Muscle of arm (tissue), 14 donors: ENCODE measurements around the gene NOL6. TPM values are rescaled to one million over a fixed set of nuclear protein-coding genes. Genes with fewer than 3 reads are reported as not detected.
"Not testable (repeated sequence)": the region's sequence is repeated elsewhere in the genome, so short reads cannot be mapped to it uniquely, and the experiment has no call there.

Source experiments
- DNase-seq: peaks from one replicate; pipeline ENCODE4 v3.0.0-alpha.2; 2013
- long read RNA-seq, 11 donors: transcript quantifications; one replicate each; lab custom pipeline, GENCODE V29; 2026
- polyA plus RNA-seq, 12 donors: library from polyadenylated mRNA; unstranded; fragments of 120-200 nt; gene quantifications; one replicate each; pipeline ENCODE4 v1.2.1, GENCODE V29; 2013; ENCODE audit not compliant: insufficient read length in 12 of 12

Gene NOL6, protein sequence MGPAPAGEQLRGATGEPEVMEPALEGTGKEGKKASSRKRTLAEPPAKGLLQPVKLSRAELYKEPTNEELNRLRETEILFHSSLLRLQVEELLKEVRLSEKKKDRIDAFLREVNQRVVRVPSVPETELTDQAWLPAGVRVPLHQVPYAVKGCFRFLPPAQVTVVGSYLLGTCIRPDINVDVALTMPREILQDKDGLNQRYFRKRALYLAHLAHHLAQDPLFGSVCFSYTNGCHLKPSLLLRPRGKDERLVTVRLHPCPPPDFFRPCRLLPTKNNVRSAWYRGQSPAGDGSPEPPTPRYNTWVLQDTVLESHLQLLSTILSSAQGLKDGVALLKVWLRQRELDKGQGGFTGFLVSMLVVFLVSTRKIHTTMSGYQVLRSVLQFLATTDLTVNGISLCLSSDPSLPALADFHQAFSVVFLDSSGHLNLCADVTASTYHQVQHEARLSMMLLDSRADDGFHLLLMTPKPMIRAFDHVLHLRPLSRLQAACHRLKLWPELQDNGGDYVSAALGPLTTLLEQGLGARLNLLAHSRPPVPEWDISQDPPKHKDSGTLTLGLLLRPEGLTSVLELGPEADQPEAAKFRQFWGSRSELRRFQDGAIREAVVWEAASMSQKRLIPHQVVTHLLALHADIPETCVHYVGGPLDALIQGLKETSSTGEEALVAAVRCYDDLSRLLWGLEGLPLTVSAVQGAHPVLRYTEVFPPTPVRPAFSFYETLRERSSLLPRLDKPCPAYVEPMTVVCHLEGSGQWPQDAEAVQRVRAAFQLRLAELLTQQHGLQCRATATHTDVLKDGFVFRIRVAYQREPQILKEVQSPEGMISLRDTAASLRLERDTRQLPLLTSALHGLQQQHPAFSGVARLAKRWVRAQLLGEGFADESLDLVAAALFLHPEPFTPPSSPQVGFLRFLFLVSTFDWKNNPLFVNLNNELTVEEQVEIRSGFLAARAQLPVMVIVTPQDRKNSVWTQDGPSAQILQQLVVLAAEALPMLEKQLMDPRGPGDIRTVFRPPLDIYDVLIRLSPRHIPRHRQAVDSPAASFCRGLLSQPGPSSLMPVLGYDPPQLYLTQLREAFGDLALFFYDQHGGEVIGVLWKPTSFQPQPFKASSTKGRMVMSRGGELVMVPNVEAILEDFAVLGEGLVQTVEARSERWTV
- polyA plus RNA-seq = 10 to 100 TPM in 11 of 12 donors, not detected in 1; 18.4 to 26.6 (median 24.3) TPM
- long read RNA-seq, donor 1 = 0 reads
- long read RNA-seq, donor 2, partial matches to known transcripts = 13 of 14 reads
- long read RNA-seq, donor 2, other reads (novel, unspliced or antisense) = 0 of 14 reads
- long read RNA-seq, donor 3 = 0 reads
- long read RNA-seq, donor 4 = 0 reads
- long read RNA-seq, donor 5 = 0 reads
- long read RNA-seq, donor 6 = 0 reads
- long read RNA-seq, donor 7 = 0 reads
- long read RNA-seq, donor 8 = 0 reads
- long read RNA-seq, donor 9 = 0 reads
- long read RNA-seq, donor 10, partial matches to known transcripts = 0 of 2 reads
- long read RNA-seq, donor 10, other reads (novel, unspliced or antisense) = 0 of 2 reads
- long read RNA-seq, donor 11, partial matches to known transcripts = 8 of 8 reads
- long read RNA-seq, donor 11, other reads (novel, unspliced or antisense) = 0 of 8 reads

DNA sequence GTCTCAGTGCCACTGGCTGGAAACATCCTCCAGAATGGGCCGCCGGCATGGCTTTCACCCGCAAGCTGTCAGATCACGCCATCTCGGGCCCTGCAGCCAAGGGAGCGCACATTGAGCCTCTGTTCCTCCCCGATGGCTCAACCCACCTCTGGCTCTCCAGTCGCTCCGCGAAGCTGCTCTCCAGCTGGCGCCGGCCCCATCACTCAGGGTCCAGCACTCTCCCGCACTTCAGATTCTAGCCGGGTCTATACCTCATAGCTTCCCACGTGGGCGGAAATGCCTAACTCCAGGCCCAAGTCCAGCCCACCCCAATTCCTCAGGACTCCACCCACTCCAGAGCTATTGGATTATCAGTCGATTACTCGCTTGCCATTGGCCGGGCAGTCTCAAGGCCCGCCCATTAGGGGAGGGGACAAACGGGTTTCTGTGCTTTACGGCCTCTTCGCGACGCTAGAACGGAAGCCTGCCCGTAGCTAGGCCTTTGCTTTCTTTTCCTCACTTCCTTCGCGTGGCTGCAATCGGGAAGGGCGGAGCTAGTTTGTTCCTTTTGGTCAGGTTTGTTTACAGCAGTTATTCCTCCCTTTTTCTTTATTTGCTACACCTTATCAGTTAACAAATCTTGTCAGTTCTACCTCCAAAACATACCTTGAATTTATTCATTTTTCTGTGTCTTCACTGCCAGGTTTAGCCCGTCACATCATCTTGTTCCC, at the start of gene NOL6:
Gene NOL6 (minus strand): TSS at position 282 of the 710 bp plus-strand sequence. CDS start 82 bp downstream, at position 200.
- peak; percentile 99 for DNase-seq

DNA sequence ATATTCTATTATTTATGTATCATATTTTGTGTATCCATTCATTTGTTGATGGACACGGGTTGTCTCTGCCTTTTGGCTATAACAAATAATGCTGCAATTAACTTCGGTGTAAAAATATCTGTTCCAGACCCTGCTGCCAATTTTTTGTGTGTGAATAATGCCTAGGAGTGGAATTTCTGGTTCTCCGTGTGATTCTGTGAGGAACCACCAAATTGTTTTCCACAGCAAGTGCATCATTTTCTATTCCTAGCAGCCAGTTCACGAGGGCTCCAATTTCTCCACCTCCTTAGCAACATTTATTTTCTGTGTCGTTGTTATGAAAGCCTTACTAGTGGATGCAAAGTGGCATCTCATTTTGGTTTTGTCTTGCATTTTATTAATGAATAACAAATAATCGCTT, 48.1 kb upstream of the NOL6 start:
- DNase-seq = not testable (repeated sequence)

DNA sequence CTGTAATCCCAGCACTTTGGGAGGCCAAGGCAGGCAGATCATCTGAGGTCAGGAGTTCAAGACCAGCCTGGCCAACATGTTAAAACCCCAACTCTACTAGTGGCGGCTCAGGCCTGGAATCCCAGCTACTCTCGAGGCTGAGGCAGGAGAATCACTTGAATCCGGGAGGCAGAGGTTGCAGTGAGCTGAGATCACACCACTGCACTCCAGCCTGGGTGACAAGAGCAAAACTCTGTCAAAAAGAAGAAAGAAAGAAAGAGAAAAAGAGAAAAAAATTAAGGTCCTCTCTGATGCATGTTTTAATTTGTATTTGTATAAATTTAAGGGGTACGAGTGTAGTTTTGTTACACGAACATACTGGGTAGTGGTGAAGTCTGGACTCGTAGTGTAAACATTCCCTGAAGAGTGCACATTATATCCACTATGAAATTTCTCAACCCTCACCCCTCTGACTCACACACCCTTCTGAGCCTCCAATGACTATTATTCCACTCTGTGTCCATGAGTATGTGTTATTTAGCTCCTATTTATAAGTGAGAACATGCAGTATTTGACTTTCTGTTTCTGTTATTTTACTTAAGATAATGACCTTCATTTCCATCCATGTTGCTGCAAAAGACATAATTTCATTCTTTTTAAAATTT, 44.3 kb upstream of the NOL6 start:
- DNase-seq = not testable (repeated sequence)

DNA sequence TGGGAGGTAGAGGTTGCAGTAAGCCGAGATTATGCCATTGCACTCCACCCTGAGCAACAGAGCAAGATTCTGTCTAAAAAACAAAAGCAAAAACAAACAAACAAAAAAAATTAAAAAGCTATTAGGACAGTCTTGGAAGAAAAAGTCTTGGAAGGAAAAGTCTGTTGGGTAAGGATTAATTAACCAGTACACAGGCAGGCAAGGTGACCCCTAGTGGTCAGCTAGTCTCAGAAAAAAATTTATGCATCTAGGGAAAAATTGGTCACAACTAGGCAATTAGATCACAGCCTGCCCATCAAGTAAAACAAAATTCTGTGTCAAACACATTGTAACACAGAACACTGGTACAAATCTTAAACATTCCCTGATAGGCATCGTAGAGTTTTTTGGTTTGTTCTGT, 43.6 kb upstream of the NOL6 start:
- no peak for DNase-seq

DNA sequence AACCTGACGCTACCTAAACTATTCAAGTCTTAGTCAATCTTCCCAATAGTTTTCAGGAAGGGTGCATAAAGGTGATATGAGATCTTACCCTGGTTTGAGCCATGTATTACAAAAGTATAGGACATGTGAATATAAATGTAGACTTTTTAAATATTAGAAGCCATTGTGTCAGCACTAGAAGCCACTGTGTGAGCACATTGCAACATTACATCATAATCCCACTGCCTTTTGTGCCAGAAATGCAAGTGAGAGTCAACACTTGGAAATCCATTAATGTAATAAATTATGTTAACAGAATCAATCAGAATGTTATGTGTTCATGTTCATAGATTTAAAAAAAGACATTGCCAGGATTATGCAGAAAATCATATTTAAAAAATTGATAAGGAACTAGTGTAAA, 42.7 kb upstream of the NOL6 start:
- DNase-seq = not testable (repeated sequence)

DNA sequence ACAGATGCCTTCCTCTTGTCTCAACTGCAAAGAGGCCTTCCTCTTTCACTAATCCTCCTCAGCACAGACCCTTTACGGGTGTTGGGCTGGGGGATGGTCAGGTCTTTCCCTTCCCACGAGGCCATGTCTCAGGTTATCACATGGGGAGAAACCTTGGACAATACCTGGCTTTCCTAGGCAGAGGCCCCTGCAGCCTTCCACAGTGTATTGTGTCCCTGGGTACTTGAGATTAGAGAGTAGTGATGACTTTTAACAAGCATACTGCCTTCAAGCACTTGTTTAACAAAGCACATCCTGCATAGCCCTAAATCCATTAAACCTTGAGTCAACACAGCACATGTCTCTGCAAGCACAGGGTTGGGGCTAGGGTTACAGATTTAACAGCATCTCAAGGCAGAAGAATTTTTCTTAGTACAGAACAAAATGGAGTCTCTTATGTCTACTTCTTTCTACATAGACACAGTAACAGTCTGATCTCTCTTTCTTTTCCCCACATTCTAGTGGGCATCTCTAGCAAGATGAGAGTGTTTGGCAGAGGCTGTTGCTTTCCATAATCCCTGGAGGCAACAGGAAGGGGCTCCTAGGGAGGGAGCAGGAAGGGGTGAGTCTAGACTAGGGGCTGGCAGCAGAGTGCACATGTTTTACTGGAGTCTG, 41.7 kb upstream of the NOL6 start:
- DNase-seq = not testable (repeated sequence)

DNA sequence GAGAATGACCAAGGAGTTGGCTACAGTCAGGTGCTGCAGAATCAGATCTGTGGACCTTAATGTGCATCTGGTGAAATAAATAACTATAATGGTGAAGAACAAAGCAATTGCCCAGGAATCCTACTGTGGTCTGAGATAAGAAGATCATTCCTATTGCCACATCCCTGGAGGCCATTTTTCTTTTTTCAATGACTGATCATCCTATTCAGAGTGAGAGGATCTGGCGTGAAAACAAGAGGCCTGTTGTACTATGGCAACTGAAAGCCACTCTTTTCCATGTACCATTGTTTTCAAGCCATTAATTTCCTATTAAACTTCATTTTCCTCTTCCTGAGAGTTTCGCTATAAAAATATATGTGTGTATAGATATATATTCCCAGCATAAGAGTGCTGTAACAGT, 38.8 kb upstream of the NOL6 start:
- not testable (repeated sequence) for DNase-seq

DNA sequence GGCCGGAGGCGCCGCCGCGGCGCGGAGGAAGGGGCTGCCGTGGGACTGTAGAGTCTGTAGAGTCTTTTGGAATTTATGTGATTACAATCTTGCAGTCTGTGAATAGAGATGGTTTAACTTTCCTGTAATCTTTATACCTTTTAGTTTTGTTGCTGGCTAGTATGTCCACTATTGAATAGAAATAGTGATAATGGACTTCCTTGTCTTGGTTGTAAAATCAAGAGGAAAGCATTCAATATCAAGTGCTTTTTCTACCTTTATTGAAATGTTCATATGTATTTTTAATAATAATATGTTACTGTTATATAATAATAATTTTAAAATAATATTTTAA, 37.4 kb upstream of the NOL6 start:
- DNase-seq = not testable (repeated sequence)

DNA sequence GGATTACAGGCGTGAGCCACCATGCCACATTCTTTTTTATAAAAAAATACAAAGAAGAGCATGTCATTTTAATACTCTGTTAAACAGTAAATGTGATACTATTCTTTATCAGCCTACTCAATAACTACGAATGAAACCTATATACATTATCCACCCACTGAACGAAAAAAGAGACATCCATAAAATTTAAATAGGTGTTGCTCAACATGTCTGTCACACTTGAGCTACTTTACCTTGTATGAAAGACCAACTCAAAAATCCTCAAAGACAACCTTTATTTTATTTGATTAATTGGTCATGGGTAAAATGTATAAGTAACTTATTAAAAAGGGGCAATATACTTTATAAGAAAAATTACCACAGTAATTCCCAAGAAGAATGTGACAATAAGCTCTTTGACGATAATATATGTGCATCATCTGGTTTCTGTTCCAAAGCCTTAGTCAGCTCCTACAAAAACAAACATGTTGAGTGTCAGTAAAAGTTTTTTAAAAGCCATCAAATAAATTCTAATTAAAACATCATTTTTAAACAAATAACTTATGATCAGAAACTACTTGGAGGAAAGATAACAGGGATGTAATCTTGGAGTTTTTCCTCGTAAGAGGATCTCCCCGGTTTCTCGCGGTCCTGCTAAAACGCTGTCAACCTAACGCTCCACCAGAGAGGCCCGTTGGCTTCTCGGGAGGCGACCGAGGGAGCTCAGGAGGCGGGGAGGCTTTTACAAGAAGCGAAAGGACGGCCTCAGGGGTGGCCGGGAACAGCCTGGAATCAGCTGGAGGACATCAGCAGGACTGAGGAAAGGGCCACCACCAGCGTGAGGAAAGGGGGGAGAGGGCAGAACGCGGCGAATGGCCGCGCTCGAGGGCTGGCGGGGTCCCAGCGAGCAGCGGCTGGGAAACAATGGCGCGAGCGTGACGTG, 36.8 kb upstream of the NOL6 start:
- DNase-seq = peak; percentile 89

DNA sequence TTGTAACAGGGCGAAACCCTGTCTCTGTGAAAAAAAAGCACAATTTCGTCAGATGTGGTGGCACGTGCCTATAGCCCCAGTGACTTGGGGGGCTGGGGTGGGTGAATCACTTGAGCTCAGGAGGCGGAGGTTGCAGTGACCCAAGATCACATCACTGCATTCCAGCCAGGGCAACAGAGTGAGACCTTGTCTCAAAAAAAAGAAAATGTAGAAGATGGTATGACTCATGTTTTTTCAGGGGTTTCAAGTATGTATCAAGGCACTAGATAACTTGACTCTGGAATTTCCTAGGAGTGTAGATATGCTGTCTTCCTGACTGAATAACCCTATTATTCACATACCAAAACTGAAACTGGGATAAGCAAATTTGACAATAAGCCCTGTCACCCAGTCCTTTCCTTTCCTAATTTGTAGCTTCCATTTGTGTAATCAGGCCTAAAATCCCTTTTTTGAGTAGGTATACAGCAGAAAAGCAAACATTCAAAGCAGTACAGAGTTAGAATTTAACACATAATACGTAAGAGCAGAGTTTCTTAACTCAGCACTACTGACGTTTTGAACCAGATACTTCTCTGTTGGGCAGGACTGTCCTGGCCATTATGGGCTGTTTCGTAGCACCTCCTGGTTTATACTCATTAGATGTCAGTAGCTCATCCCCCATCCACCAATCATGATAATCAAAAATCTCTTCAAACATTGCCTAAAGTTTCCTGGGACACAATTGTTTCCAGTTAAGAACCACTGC, 33.1 kb upstream of the NOL6 start:
- DNase-seq = no peak

DNA sequence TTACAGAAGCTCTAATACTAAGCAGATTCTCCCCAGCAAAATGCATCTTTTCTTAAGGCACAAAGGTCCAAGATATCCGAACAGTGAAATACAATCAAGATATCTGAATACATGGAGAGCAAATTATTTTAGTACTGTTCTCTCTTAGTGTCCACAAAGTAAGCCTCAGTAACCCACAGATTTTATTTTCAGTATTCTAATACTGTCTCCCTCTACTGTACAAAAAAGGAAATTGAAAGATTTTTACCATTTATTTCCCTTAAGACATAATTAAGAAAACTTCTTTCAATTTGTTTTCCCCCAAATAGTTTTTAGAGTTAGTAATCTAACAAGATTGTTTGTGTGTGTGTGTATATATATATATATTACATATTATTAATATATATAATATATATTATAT, 24.7 kb upstream of the NOL6 start:
- no peak for DNase-seq

DNA sequence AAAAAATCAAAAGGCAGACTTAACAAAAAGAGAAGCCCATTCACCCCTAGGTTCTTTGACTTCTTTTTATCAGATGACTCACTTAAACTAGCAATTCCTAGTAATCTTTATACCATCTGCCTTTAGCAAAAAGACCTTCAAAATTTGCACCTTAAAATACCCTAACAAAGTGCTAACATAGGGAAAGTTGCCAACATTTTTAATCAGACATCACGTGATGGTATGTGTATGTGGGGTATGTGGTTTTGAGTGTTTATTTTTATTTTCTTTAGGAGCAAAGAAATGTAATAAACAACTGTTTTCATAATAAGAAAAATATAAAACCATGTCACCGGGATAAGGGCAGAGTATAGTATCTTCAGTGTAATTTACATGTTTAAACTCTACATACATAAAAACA, 20.1 kb upstream of the NOL6 start:
- not testable (repeated sequence) for DNase-seq

DNA sequence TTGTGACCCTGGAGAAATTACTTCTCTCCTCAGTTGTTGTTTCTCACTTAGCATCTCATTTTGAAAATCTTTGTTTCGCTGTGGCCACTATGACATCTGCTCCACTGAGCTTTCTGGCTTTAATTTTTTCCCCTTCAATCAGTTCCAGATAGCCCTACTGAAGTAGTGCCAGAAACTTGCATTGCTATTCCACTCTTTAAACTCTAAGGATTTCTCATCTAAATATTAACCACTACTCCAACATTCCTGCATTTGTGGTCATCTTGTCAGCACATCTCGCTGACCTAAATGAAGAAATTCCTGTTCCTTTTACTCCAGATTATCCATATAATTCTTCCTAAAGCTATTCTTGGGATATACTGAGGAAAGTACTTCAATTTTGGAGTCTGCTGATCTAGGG, 15.3 kb upstream of the NOL6 start:
- no peak for DNase-seq

DNA sequence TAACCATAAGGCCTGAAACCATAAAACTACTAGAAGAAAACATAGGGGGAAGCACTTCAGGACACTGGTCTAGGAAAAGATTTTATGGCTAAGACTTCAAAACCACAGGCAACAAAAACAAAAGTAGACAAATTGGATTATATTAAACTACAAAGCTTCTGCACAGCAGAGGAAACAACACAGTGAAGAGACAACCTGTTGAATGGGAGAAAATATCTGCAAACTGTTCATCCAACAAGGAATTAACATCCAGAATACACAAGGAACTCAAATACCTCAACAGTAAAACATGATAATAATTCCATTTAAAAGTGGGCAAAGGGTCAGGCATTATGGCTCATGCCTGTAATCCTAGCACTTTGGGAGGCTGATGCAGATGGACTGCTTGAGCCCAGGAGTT, 11.6 kb upstream of the NOL6 start:
- DNase-seq = not testable (repeated sequence)

DNA sequence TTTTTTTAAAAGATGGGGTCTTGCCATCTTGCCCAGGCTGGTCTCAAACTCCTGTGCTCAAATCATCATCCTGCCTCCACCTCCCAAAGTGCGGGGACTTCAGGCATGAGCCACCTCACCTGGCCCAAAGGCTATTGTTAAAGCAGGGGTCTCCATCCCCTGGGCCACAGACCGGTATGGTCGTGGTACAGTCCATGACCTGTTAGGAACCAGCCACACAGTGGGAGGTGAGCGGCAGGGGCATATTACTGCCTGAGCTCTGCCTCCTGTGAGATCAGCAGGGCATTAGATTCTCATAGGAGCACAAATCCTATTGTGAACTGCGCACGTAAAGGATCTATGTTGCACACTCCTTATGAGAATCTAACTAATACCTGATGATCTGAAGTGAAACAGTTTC, 7.3 kb upstream of the NOL6 start:
- no peak for DNase-seq

DNA sequence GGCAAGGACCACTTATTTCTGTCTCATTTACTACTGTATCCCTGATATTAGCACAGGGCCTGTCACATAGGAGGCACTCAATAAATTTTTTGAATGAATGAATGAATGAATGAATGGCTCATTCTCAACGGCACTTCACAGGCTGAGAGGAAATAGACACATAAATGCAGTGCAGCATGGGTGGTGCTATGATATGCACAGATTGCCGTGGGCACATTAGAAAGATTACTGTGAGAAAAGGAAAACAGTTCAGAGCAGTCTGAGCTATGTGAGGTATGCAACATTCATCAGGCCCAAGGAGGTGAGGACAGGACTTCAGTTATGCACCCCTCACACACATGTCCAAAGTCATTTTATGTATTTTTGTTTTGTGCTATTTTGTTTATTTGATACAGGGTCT, 6.4 kb upstream of the NOL6 start:
- DNase-seq = no peak

DNA sequence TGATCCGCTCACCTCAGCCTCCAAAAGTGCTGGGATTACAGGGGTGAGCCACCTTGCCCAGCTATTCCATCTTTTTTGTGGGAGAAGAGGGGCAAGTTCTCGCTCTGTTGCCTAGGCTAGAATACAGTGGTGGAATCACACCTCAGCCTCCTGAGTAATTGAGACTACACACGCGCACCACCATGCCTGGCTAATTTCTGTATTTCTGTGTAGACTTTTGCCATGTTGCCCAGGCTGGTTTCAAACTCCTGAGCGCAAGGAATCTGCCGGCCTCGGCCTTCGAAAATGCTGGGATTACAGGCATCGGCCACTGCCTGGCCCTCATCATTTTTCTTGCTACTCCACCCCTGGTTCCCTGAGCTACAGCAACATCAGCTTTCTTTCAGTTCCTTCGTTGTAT, 2.8 kb upstream of the NOL6 start:
- no peak for DNase-seq

DNA sequence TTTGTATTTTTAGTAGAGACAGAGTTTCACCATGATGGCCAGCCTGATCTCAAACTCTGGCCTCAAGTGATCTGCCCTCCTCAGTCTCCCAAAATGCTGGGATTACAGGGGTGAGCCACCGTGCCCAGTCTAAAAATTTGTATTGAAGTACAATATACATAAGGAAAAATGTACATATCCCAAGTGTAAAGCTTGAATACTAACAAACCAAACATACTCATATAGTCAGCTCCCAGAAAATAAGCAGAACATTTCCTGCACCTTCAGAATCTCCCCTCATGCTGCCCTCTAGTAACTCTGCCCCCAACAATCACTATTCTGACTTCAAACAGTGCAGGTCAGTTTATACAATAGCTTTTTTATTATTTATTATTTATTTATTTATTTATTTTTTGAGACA, 1.6 kb upstream of the NOL6 start:
- DNase-seq = no peak
